Vagina (tissue), 2 donors: ENCODE measurements around the gene ZFYVE21. TPM values are rescaled to one million over a fixed set of nuclear protein-coding genes. Genes with fewer than 3 reads are reported as not detected.

Experiments
- DNase-seq, 2 donors: peaks; one replicate each; pipeline ENCODE4 v3.0.0-alpha.2; 2017; ENCODE audit errors: extremely low spot score in 2 of 2
- H3K27ac ChIP-seq: fragments of 200-600 bp; sonication (generic); one replicate; pipeline ENCODE4 v1.5.1; 2019
- H3K27me3 ChIP-seq: fragments of 200-600 bp; sonication (generic); one replicate; pipeline ENCODE4 v1.5.1; 2019
- H3K36me3 ChIP-seq, 2 donors: fragments of 200-600 bp; sonication (generic); one replicate each; pipeline ENCODE4 v1.5.1; 2017 to 2019
- H3K4me1 ChIP-seq: fragments of 200-600 bp; sonication (generic); one replicate; pipeline ENCODE4 v1.5.1; 2019
- H3K4me3 ChIP-seq, 2 donors: fragments of 200-600 bp; sonication (generic); 1 replicate in 1 of 2; 2 replicates in 1 of 2; pipeline ENCODE4 v1.5.1; 2016 to 2019
- H3K9me3 ChIP-seq: fragments of 200-600 bp; sonication (generic); one replicate; pipeline ENCODE4 v1.5.1; 2019
- CTCF ChIP-seq, 3 experiments: fragments of 450-650 bp in 2 of 3; fragments of 200-600 bp in 1 of 3; sonication (generic) in 1 of 3; IDR thresholded peaks; one replicate each; pipeline ENCODE4 v1.5.1; 2017 to 2019; ENCODE audit warnings: antibody characterized with exemption in 3 of 3, mild to moderate bottlenecking in 2 of 3, moderate library complexity in 2 of 3
- POLR2A ChIP-seq, 2 donors: fragments of 450-650 bp; IDR thresholded peaks; one replicate each; pipeline ENCODE4 v1.6.1; 2017; ENCODE audit warnings: antibody characterized with exemption in 2 of 2, mild to moderate bottlenecking in 2 of 2, moderate library complexity in 2 of 2
- POLR2AphosphoS5 ChIP-seq, 2 donors: sonication (generic); formaldehyde crosslinking; IDR thresholded peaks; one replicate each; pipeline ENCODE4 v1.9.0; 2017; ENCODE audit warnings: antibody characterized with exemption in 2 of 2, mild to moderate bottlenecking in 2 of 2, low read depth in 1 of 2; ENCODE audit not compliant: insufficient read depth in 1 of 2
- intact Hi-C: fragments of 100-400 bp; cut with DNase I; formaldehyde crosslinking; loops from one replicate; pipeline ENCODE4 v1.15.1; 2023
- total RNA-seq: library from RNA; depleted of rRNA; stranded (reverse); fragments of >200 nt; gene quantifications from one replicate; pipeline ENCODE4 v1.2.3, GENCODE V29; 2016

The ZFYVE21 gene
- total RNA-seq, 1 donor from 2014 or later = 172 TPM

DNA sequence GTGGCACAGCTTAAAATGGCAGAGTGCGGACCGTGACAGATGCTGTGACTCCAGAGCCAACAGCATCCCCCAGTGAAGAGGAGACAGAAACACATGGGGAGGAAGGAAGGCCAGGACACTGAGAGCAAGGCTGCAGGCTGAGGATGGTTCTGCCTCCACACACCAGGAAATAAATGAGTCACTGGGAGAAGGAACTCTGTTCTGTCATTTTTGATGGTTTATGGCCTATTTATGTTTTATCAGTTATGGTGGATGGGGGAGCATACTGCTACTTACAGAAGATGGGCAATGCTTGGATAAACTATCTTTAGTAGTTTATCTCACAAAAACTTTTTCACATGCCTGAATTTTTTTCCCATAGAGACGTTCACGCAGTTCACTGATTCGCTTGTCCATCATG lies 33.8 kb downstream of the ZFYVE21 start:
- no peaks in the 10 kb centered on the region for H3K9me3 ChIP-seq
- no peaks in the 10 kb centered on the region for H3K4me1 ChIP-seq
- intact Hi-C loops = no loop called here
- no peaks in the 10 kb centered on the region for H3K27me3 ChIP-seq
- no peak for DNase-seq
- H3K27ac ChIP-seq = no peak overlapping the region
- H3K4me3 ChIP-seq = no peak overlapping the region
- peaks cover 0 to 6% of the 10 kb centered on the region in 2 donors for H3K36me3 ChIP-seq
- TF ChIP-seq POLR2A (IDR thresholded peaks at IDR 0.05) (no peak), CTCF (IDR thresholded peaks at IDR 0.05) (no peak), POLR2AphosphoS5 (IDR thresholded peaks at IDR 0.05; ENCODE audit: insufficient read depth in 1 of 2, low read depth in 1 of 2) (no peak)

- Histone ChIP-seq H3K4me1 (no peaks in the 10 kb centered on the region), H3K9me3 (no peaks in the 10 kb centered on the region), H3K36me3 (peaks cover 0 to 6% of the 10 kb centered on the region in 2 donors), H3K4me3 (no peak overlapping the region), H3K27me3 (no peaks in the 10 kb centered on the region), H3K27ac (no peak overlapping the region)
- no peak for TF ChIP-seq POLR2A (IDR thresholded peaks at IDR 0.05)
- TF ChIP-seq CTCF (IDR thresholded peaks at IDR 0.05) = no peak
- intact Hi-C loops = no loop called here
- no peak for DNase-seq
Observed at GRCh38 chr14:103749860-103750259, 34.2 kb downstream of the ZFYVE21 start.

- intact Hi-C loops = no loop called here
- no peaks in the 10 kb centered on the region for H3K4me1 ChIP-seq
- H3K9me3 ChIP-seq = no peaks in the 10 kb centered on the region
- H3K36me3 ChIP-seq = peaks cover 0 to 6% of the 10 kb centered on the region in 2 donors
- TF ChIP-seq POLR2A (IDR thresholded peaks at IDR 0.05) (no peak), CTCF (IDR thresholded peaks at IDR 0.05) (no peak), POLR2AphosphoS5 (IDR thresholded peaks at IDR 0.05; ENCODE audit: insufficient read depth in 1 of 2, low read depth in 1 of 2) (no peak)
- DNase-seq = no peak
- H3K4me3 ChIP-seq = no peak overlapping the region
- H3K27ac ChIP-seq = no peak overlapping the region
- H3K27me3 ChIP-seq = no peaks in the 10 kb centered on the region
Observed at GRCh38 chr14:103753774-103754173, 38.2 kb downstream of the ZFYVE21 start.

GRCh38 chr14:103755060-103755459 lies 39.5 kb downstream of the ZFYVE21 start:
- intact Hi-C loops = no loop called here

More at GRCh38 chr14:103755060-103755459, 39.5 kb downstream of the ZFYVE21 start:
- H3K36me3 ChIP-seq = peaks cover 0 to 6% of the 10 kb centered on the region in 2 donors
- no peak overlapping the region for H3K27ac ChIP-seq
- H3K9me3 ChIP-seq = no peaks in the 10 kb centered on the region
- H3K4me1 ChIP-seq = no peaks in the 10 kb centered on the region
- no peak for TF ChIP-seq POLR2AphosphoS5 (IDR thresholded peaks at IDR 0.05; ENCODE audit: insufficient read depth in 1 of 2, low read depth in 1 of 2)
- TF ChIP-seq CTCF (IDR thresholded peaks at IDR 0.05) = no peak
- no peak for TF ChIP-seq POLR2A (IDR thresholded peaks at IDR 0.05)
- no peaks in the 10 kb centered on the region for H3K27me3 ChIP-seq
- H3K4me3 ChIP-seq = no peak overlapping the region
- no peak for DNase-seq
